HG03025 (cell line): ENCODE results near the gene LRRC61.
"Not testable (repeated sequence)": the region's sequence is repeated elsewhere in the genome, so short reads cannot be mapped to it uniquely, and the experiment has no call there.

Experiments
- ATAC-seq: cut with Tn5 transposase; IDR thresholded peaks from one replicate; pipeline ENCODE4 v1.9.1; 2021; ENCODE audit warnings: mild to moderate bottlenecking, moderate library complexity; ENCODE audit not compliant: unreplicated experiment, low FRiP score

The LRRC61 gene

DNA sequence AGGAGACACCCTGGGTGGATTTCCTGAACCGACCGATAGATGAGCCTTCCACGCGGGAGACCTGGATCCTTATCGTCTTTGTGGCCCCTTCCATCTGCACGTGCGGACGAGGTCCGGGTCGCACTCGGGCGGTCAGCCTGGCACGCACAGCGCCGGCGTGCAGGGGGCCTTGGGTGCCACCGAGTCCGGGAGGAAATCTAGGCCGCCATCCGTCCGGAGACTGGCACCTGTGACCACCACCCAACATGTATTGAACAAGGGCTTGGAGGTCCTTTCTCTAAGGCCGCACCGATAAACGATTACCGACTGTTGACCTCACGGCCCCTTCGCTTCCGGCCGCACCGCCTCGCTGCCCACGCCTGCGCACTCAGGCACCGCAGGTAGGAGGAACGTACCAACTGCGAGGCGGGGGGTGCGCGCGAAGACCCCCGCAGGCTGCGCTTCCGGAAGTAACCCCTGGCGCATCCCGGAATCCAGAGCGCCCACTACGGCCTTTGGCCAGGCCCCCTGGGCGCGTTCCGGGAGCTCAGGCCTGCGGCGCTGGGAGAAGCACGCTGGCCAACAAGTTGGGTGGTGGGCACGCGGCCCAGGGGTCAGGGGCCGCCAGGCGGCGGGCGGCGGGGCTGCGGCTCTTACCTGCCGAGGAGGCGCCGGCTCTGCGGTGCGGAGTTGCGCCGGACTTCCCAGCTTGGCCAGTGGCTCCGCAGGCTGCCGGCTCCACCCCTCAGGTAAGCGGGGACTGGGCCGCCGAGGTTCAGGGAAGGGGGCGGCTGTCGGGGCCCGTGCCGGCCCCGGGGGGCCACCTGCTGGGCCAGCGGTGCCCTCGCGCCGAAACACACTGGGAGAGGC lies at the start of gene LRRC61, which contains the start of gene ACTR3C:
Gene LRRC61, plus strand, starts transcription at position 523 of the 849 bp plus-strand sequence. CDS start 13,507 bp downstream, outside the sequence.
Gene ACTR3C, minus strand, starts transcription at position 713 of the 849 bp plus-strand sequence. CDS start 28,249 bp downstream, outside the sequence.
- peak; percentile 70 for ATAC-seq

GRCh38 chr7:150276132-150276695 lies 46.9 kb upstream of the LRRC61 start:
- not testable (repeated sequence) for ATAC-seq

GRCh38 chr7:150278383-150278782 lies 44.8 kb upstream of the LRRC61 start:
- not testable (repeated sequence) for ATAC-seq

GRCh38 chr7:150281681-150282403 lies 41.3 kb upstream of the LRRC61 start:
- not testable (repeated sequence) for ATAC-seq

- not testable (repeated sequence) for ATAC-seq
Observed at GRCh38 chr7:150283111-150283510, 40.0 kb upstream of the LRRC61 start.

DNA sequence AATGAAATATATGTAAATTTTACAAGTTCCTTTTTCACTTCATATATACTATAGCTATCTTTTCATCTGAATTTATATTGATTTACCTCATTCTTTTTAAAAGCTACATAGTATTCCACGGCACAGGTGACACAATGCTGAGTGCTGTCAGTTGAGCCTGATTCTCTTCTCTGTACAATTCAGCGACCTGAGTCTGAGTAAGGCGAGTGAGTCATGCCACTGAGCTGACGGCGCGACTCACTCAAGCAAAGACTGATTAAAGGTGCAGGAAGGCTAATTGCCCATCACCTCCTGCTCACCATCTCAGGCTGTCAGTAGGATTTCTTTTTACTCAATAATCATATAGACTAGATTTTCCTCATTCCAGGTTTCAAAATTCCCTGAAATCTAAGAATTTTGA lies 39.5 kb upstream of the LRRC61 start:
- not testable (repeated sequence) for ATAC-seq

- not testable (repeated sequence) for ATAC-seq
Observed at GRCh38 chr7:150285849-150286754, 37.1 kb upstream of the LRRC61 start.

DNA sequence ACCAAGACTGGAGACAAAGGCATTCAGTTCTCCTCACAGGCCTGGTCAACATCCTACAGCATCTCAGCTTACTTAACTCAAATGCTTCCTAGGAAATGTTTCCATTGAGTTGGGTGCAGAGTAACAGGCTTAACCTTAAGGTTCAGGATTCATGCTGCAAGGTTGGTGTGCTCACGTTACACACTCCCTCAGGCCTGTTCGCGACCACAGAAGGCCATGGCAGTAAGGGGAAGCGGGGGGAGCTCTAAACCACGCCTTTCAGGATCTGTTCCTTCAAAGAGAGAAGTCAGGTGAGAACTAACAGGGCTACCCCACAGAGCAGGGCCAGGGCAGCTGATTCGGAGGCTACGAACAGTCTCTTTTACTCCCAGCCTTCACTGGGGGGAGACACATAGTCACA lies 35.3 kb upstream of the LRRC61 start:
- ATAC-seq, result not testable (repeated sequence)

DNA sequence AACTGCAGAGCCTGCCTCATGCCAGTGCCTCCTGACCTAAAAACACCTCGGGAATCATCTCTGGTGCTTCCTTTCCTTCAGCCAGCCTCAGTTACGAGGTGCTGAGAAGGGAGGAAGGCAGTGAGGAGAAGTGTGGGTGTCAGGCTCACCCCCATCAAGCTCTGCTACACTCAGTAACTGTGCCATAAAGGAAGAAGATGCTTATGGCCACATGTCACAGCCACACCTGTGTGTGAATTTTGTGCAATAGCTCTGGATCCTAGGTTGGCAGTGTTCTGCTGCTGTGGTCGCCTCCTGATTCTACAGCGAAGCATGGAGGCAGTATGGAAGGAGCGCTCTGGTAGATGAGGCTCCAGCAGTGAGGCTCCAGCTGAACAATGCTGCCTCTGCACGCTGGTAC lies 34.3 kb upstream of the LRRC61 start:
- not testable (repeated sequence) for ATAC-seq

DNA sequence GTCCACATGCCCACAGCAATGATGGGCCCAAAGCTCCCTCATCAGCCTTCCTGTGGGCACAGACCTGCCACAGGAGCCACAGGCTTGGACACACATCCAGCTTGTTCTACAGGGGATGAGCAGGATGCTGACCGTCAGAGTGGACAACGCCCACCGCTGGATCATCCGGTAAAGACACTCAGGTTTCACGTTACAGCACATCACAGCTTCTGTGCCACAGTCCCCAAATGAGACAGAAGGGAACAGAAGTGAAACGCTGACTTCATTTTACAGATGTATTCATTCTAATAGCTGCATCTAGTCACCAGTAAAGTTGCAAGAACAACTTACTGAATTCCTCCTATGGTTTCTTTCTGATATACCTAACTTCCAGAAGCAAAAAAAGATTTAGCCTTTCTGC lies 32.8 kb upstream of the LRRC61 start:
- not testable (repeated sequence) for ATAC-seq

GRCh38 chr7:150295027-150295426 lies 28.1 kb upstream of the LRRC61 start:
- not testable (repeated sequence) for ATAC-seq

- not testable (repeated sequence) for ATAC-seq
Observed at GRCh38 chr7:150295614-150296013, 27.5 kb upstream of the LRRC61 start.

GRCh38 chr7:150296802-150297201 lies 26.4 kb upstream of the LRRC61 start:
- not testable (repeated sequence) for ATAC-seq

- not testable (repeated sequence) for ATAC-seq
Observed at GRCh38 chr7:150297978-150298377, 25.2 kb upstream of the LRRC61 start.

- not testable (repeated sequence) for ATAC-seq
Observed at GRCh38 chr7:150302908-150303310, 20.2 kb upstream of the LRRC61 start.

DNA sequence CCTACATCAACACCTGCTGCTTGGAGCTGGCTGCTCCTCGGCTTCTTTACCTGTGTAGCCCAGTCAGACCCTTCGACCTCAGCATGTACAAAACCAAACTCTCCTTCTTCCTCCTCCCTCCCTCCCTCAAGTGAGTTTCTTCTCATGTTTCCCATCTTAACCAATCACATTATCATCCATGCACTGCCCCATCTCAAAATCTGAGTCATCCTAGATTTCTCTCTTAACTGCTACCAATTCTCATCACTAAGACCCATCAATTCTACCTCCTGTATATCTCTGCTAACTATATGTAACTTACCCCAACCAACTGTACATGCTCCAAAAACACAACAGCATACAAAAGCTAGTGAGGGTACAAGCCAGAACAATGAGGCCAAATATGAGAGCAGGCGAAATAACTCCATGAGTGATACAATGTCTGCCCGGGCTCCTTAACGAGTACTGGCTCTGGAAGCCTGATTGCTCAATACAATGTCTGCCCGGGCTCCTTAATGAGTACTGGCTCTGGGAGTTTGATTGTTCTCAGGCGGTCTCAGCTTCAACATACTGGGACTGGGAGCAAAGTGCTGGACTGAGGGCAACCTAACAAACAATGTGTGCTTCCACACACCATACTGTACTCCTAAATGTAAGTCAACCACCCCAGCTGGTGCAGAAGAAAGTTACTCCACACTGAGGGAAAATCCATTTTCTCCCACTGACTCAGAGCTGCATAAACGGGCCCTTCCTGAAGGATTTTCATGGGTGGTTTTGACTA lies 18.5 kb upstream of the LRRC61 start:
- ATAC-seq, result not testable (repeated sequence)

GRCh38 chr7:150305259-150305902 lies 17.8 kb upstream of the LRRC61 start:
- not testable (repeated sequence) for ATAC-seq

DNA sequence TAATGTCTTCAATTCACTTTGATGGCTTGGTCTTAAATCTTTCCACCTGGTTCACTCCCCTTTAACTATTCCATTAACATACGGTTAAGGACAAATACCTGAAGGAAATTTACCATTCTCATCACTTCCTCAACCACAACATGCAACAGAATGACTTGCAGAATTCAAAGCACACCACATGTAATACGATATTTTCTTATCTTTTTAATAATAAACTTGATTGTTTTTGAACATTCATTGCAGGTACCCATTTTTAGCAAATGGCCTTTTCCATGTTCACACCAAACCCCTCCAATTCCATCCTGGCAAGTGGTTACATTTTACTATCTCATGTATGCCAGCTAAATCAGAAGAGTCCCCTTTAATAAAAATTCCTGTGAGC lies 17.3 kb upstream of the LRRC61 start:
- ATAC-seq, result not testable (repeated sequence)

DNA sequence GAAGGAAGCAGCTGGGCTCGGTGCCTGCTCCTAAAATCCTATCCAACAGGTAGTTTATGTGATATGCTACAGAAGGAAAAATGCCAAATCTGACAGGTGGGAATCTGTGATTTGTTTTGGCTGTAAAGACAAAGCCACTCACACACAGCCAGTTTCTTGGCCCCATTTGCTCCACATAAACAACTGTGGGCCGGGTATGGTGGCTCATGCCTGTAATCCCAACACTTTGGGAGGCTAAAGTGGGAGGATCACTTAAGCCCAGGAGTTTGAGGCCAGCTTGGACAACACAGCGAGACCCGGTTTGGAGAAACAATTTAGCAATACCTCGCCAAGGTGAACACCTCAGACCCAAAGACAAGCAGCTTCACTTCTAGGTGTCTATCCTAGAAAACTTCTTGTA lies 16.8 kb upstream of the LRRC61 start:
- ATAC-seq, result not testable (repeated sequence)
